Posterior vena cava (tissue), 2 donors: ENCODE measurements around the gene MLN. TPM values are rescaled to one million over a fixed set of nuclear protein-coding genes. Genes with fewer than 3 reads are reported as not detected.

Source experiments
- DNase-seq: peaks from one replicate; pipeline ENCODE4 v3.0.0-alpha.2; 2020; ENCODE audit warnings: low spot score
- intact Hi-C, 2 donors: fragments of 100-400 bp; cut with DNase I; formaldehyde crosslinking; loops; one replicate each; pipeline versions ENCODE4 v1.14.1 to v1.14.2; 2022 to 2023
- total RNA-seq, 2 donors: library from RNA; stranded (reverse); fragmentation: NEBNext Ultra II Directional; extraction: Animal tissue kit (Norgen Biotek cat#: 25700); gene quantifications; one replicate each; pipeline ENCODE4 v1.2.1, GENCODE V29; 2021
- donor health status: DM: yes; HTN: yes; CAD: no.
- donor health status: DM: yes; HTN: yes; CAD: no.

Gene MLN
- total RNA-seq, 2 donors from 2014 or later, result not detected

DNA sequence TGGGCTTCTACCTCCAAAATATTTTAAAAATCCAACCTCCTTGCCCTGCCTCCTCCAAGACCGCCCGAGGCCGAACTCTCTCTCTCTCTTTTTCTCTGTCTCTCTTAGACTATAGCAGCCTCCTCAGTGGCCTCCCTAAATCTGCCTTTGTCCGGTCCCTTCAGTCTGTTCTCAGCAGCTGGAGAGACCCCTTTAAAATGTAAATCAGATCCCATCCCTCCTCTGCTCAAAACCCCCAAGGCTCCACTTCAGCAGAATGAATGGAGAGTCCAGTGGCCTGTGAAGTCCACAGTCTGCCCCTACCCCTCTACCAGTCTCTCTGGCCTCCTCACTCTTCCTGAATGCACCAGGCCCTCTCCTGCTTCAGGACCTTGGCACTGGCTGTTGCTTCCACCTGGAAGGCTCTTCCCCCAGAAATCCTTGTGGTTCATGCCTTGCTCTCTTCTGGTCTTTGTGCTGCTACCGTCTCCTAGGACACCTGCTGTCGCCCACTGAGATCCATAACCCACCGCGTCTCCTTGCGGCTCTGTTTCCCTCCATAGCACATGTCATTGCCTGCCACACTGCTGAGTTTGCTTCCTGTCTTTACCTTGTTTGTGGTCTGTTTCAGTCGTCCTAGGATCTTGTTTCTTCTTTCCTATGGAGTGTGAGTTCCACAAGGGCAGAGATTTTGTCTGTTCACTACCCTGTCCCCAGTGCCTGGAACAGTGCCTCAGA lies 6.0 kb downstream of the MLN start:
- intact Hi-C loops, result loop anchor here in 1 of 2 donors (10.0 kb wide), 1 partner anchor 97 kb away; no protein-coding TSS in a partner anchor
- DNase-seq, result no peak

DNA sequence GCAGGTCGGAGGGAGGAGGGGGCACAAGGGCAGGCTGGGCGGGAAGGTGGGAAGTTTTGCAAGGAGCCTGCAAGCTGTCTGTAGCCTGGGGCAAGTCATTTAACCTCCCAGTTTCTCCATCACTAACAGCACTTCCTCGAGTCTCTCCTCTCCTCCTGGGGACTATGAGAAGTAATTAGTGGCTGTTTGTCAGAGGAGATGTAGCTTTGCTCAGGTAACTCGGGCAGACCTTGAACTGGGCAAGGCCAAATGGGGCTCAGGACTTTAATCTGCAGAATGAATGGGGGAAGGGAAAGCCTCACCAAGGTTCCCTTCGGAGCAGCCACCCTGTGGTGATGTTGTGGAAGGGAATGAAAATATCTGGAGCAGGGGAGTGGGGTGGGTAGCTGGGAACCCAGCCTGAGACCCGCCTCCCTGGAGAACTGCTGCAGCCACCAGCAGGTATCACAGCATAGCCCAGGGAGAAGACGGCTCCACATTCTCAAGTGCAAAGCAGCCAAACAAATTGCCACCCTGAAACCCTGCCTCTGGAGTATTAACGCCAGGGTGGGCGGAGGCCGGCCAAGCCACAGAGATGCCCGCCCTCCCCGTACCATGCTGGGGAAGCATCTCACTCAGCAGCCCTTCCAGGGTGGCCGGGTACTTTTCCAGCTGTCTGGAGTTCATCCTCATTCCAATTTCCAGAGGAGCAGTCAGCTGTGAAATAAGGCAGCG lies 8.7 kb downstream of the MLN start:
- intact Hi-C loops, result loop anchor here in 1 of 2 donors (10.0 kb wide), 1 partner anchor 100 kb away; no protein-coding TSS in a partner anchor

DNA sequence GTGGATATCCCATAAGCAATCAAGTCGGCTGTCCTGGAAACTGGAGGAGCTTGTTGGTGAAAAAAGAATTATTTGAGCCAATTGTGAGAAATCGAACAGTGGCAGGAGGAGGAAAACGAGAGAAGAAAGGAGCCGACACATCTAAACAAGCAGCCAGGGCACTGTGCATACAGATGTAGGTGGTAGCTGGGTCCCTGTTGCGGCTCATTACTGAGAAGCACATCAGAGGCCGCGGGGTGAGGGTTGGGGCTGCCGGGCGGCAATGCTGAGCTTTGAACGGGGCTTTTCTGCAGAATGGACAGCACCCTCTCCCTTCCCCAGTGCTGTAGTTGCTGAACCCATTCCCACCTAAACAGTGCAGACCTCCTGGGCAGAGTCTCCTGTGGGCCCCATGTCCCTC lies 10.8 kb downstream of the MLN start:
- intact Hi-C loops, result loop anchor here in 1 of 2 donors (10.0 kb wide), 1 partner anchor 102 kb away; no protein-coding TSS in a partner anchor
- DNase-seq, result no peak

More for the DNA sequence above, 8.7 kb downstream of the MLN start:
- no peak for DNase-seq

DNA sequence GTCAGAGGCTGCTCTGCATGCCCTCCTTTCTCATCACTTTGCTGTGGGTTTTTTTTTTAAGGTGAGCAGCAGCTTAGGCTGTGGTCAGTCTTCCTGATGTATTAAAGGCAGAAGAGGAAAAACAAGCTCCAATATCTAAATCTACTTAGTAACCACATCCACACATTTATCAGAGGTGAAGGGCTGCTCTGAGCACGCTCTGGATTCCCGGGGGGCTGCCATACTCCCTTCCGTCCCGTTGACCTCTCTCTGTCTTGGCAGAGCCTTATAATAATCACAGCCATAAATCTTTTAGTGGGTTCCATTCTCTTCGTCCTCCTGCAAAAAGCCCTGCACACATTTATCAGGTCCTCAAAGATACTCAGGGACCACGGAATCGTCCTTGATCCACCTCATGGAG lies 12.2 kb downstream of the MLN start:
- intact Hi-C loops, result loop anchor here in 1 of 2 donors (10.0 kb wide), 1 partner anchor 103 kb away; no protein-coding TSS in a partner anchor

DNA sequence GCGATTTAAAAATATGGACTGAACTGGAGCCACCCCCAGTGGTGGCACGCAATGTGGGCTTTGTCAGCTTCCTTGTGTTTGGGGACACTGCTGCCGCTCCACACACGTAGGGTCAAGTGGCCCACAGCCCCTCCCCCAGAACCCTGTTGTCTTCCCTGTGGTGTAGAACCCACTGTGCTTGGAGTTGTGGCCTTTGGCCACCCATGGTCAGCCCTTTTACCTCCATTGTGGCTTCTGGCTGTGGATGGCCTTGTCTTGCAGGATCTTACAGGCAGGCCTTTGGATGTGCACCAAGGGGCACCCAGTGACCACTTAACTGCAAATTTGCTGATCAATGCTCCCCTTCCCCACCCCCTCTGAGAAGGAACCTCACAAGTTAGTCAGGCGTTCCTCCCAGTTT lies 12.9 kb downstream of the MLN start:
- intact Hi-C loops, result loop anchor here in 1 of 2 donors (10.0 kb wide), 1 partner anchor 104 kb away; no protein-coding TSS in a partner anchor
- DNase-seq, result no peak

More for the DNA sequence above, 12.2 kb downstream of the MLN start:
- no peak for DNase-seq

DNA sequence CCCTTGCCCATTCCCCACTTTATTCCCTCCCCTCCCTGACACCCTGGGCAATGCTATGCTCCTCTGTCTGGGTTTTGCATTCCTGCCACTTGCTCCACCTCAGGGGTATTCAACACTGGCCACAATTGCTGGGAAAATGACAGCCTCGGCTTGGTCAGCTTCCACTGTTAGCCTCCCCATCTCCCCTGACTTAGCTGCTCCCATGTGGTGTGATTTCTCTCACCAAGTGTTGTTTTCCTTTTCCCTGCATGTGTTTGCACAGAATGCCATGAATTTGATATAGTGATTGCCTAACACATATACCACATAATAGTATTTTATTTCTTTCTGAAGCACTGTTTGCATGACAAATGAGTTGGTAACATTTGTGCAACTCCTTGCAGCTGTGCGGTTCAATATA lies 13.4 kb downstream of the MLN start:
- no peak for DNase-seq
- intact Hi-C loops, result loop anchor here in 1 of 2 donors (10.0 kb wide), 1 partner anchor 104 kb away; no protein-coding TSS in a partner anchor

DNA sequence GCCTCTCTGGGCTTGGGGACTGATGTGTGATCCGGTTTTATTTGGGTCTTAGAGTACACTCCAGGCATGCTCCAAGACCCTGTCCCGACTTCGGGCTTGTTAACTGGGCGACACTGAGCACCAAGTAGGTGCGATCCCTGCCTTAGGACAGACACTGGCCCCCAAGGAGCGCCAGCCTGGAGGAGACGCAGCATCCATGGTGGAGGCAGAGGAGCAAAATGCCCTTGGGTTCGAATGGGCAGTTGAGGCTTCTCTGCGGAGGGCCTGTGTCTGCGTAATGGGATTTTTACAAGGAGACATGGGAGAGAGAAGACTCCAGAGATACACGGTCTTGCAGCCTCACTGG lies 14.3 kb downstream of the MLN start:
- no peak for DNase-seq
- intact Hi-C loops, result no loop called here

DNA sequence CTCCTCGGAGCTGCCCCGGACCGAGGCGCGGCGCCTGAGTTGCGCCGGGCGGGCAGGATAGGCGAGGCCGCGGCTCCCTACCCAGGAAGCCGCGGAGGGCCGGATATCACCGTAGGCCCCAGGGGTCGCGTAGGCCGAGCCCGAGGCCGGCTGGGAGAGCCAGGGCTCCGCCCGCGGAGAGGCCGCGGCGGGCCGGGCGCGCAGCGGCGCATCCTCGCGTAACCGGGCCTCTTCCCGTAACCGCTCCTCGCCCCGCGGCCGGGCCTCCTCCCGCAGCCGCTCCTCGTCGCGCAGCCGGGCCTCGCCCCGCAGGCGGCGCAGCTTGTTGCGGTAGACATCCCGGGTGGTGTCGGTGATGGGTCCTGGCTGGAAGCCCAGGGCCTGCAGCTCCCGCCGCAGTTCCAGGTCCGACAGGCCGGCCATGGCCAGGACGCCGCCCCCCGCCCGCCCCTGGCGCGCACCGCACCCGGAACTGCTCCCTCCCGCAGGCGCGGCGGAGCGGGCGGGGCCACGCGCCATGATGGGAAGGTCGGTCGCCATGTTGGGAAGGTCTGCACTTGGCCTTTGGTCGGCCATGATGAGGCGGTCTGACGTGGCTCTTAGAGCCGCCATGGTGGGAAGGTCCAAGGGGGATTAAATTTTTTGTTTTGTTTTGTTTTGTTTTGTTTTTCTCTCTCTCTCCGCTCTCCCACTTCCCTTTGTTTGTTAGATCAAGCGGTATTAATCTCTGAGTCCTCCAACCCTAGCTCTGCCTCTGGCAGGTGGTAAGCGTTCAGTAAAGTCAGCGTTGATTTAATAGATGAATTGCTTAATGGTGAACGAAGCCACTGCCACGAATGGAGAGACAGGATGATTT lies 14.9 kb downstream of the MLN start, which contains the start of gene LEMD2:
LEMD2 (minus strand) TSS at position 437 of the 856 bp plus-strand sequence; CDS start at position 423, 14 bp downstream.
- intact Hi-C loops, result no loop called here
- peak; percentile 98 for DNase-seq

DNA sequence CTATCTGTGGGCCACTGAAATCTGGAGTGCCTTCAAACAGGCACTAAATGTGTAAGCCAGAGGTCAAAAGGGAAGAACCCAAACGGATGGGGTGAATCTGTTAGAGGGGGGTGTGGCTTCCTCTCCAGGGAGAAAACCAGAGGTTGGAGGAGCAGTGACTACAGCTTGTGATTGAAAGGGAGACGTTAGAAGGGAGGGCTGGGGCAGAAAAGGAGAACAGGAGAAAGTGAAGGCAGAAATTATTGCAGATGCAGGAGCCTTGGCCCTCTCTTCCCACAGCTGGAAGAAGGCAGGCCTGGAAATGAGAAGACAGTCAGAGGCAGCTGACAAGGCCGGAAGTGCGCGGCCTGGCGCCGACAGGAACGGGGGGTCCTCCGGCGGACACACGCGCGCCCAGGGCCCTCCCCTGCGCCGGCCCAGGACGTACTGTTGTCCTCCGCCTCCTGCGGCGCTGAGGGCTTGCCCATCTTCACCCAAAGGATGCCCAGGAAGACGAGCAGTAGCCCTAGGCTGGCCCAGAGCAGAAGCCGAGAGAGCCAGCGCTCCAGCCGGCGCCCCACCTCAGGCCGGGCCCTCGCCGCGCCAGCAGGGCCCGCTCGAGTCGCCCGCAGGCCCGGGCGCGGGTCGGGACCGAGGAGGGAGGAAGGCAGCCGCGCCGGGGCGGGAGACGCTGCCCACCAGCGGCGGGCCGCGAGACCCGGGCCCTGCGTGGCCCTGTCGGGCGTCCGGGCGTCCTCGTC lies 15.7 kb downstream of the MLN start:
- DNase-seq, result peak; percentile 96
- intact Hi-C loops, result no loop called here

DNA sequence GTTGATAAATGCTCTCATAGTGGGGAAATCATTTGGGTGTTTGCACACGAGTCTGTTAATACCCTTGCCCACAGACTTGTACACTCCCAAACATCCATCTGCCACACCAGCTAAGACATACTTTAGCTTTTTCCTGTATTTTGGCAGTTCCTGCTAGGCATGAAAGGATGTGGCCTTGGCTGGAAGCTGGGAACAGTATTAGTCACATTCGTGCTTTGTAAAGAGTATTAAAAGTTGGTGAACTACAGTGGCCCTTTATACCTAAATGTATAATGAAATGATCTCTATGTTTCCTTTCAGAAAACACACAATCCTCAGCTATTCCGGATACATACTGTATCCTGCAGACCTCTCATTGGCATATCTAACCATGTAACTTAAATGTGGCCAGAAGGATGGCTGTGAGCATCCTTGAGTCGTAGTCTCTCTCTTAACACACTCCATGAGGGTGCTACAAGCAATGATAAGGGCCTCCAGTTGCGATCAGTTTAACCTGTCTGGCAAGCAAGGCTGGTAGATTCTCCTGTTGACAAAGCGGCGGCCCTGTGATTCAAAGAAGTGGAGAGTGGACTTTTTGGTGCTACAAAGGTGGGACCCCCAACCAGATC lies 16.4 kb downstream of the MLN start:
- no peak for DNase-seq
- intact Hi-C loops, result no loop called here

DNA sequence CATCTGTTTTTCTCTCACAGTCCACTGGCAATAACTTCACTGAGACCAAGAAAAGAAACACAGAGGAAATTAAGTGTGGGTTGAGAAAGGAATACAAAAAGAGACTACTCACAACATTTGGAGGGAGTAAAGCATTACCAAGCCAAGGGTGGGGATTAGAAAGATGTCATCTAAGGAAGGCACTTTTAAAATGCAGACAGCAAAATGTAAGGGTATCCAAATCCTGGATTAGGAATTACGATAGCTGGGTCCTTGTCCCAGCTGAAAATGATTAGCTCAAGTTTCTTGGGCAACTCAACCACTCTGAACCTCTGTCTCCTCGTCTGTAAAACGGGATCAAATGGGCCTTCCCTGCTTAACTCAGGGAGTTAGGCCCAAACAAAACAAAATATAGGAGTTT lies 17.1 kb downstream of the MLN start:
- no peak for DNase-seq
- intact Hi-C loops, result no loop called here

DNA sequence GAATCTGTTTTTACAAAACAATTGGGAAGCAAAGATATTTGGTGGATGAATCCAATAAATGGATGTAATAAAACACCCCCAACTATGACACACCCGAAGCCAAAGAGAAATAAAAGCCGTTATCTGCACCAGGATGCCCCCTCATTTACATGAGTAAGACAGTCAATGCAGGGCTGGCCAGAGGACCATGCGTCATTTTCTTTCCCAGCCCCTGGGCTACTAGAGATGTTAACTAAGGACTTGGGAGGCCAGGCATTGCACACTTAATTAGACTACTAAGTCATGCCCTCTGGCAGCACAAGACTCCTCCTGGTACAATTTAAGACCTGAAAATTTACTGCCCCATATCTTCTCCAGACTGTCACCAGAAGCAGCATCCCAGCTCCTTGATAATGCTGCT lies 18.0 kb downstream of the MLN start:
- intact Hi-C loops, result no loop called here
- DNase-seq, result no peak

DNA sequence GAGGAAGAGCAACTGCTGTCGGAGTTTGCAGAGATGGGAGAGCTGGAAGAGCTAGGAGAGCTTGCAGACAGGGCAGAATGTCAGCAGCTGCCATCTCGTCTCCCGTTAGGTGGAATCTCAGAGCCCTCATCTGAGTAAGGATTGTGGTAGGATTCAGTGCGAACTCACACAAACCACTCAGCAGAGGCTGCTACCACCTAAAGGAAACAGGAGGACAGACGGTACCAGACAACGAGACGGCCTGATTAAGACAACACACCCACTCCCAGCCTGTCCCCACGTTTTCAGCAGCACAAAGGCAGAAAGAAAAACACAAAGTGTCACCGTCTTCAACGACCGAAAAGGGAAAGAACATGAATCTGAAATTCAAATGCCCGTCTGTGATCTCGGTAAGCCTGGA lies 19.0 kb downstream of the MLN start:
- intact Hi-C loops, result loop anchor here in 1 of 2 donors (5.0 kb wide), 1 partner anchor 1903 kb away; the partner anchor contains the start of gene FKBP5
- no peak for DNase-seq

DNA sequence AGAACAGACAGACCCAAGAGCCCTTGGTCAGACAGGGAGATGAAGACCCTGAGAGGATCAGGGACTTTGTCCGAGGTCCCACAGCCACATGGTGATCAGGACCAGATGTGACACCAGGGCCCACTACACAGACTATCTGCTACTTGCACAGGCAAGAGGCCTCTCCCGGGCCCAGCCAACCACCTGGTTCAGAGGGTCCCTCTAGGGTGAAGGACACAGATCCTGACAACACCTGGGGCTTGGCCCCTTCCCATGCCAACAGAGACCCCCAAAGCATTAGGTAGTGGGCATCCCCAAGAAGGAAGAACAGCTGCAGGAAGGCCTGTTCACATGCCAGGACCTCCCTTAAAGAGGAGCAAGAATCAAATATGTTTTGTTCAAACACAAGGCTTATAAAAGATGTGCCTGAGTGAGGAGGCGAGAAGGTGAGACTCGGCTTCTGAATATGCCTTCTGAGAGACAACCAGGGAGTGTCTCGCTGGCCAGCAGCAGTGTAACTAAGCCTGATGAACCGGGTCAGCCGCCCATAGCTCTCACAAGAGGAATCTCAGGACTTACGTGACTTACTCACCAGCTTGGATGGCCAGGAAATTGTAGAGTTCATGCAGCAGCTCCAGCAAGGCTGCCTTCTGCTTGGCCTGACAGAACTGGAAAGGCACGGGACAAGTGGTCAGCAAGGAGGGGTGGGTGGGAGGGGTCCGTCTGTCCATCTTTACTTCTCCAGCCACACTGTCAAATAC lies 19.9 kb downstream of the MLN start:
- DNase-seq, result no peak
- intact Hi-C loops, result loop anchor here in 1 of 2 donors (5.0 kb wide), 1 partner anchor 1903 kb away; the partner anchor contains the start of gene FKBP5

DNA sequence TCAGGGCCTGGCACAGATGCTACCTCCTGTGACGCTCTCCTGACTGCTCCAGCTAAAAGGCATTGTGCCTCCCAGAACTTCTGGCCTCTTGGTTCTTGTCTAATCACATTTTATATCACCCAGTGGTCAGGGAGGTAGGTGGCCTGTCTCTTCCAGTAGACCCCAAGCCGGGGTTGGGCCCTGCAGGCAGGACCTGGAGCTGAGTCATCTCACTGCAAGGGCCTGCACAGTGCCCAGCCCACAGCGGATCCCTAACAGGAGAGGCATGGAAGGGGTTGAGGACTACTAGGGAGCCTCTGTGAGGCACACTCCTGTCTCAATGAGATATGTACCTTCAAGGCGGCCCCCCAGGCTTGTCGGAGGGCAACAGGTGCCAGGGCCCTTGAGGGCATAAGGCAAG lies 21.2 kb downstream of the MLN start:
- intact Hi-C loops, result loop anchor here in 1 of 2 donors (5.0 kb wide), 1 partner anchor 1905 kb away; the partner anchor contains the start of gene FKBP5
- no peak for DNase-seq

DNA sequence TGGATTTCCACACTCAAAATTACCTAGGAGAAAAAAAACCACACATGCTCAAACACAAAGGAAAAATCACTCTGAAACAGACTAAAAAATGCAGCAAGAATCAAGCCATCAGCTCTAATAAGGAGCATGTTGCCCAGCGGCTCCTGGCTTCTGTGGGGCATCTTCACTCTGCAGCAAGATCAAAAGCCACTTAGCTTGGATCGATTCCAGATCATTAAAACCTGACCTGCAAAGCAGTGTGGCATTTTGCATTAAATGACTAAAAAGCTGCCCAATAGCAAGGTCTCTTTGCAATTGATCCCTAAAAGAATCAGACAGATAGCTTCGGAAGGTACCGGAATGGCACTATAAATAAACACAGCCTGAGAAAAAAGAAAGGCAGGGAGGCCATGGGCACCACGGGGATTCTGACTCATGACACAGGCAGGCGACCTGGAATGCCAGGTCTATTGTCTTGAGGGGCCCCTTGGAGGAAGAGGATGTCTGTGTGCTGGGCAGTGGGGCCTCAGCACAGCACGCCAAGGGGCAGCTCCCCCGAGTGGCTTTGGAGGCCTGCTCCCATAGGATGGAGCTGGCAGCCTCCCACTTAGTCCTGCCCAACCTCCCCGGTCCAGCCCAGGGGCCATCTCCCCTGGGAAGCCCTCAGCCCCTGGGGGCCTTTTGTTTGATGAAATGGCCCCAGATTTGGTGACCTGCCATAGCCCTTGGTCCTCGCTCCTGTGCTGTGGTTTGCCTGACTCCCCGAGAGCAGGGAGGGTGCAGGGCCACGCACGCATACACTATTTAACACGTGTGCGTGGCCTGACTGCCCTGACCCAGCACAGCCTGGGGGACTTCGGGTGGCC lies 22.4 kb downstream of the MLN start:
- no peak for DNase-seq
- intact Hi-C loops, result loop anchor here in 1 of 2 donors (5.0 kb wide), 1 partner anchor 1906 kb away; the partner anchor contains the start of gene FKBP5
